HepG2 (cell line): ENCODE results near the gene ASGR1. TPM values are rescaled to one million over a fixed set of nuclear protein-coding genes. Genes with fewer than 3 reads are reported as not detected.

Experiments
- ATAC-seq: fragments of 200-7000 bp; cut with Tn5 transposase; 3 replicates; pipeline ENCODE4 v1.9.1; 2020; ENCODE audit warnings: mild to moderate bottlenecking, moderate library complexity
- BruUV-seq: library from RNA; stranded (reverse); fragments of 400-500 nt; replicated peaks from 2 replicates; lab custom pipeline; 2021; lab: Mats Ljungman, UMichigan
- CTCF ChIA-PET: fragments of 300-600 bp; formaldehyde crosslinking; extraction: SDS; loops from one replicate; lab custom pipeline; 2021; ENCODE audit warnings: low total read pairs, inconsistent platforms, low intra/inter-chr PET ratio; lab: Yijun Ruan, JAX
- POLR2A ChIA-PET: fragments of 350-600 bp; sonication (Branson Sonifier 250); formaldehyde crosslinking; loops from one replicate; lab custom pipeline; 2020; ENCODE audit warnings: antibody characterized with exemption, inconsistent platforms; lab: Yijun Ruan, JAX
- DNase-seq: peaks from one replicate; pipeline ENCODE4 v3.0.0-alpha.2; 2015; ENCODE audit warnings: low spot score
- FAIRE-seq: peaks from 3 replicates; lab custom pipeline; 2011; peaks lifted over from hg19 to GRCh38; lab: Jason Lieb, UNC
- H2AFZ ChIP-seq: one replicate; pipeline ENCODE4 v1.6.1; 2011; ENCODE audit warnings: low read length, inconsistent platforms
- H3K27ac ChIP-seq: fragments of 300-600 bp; 3 replicates; pipeline ENCODE4 v1.8.0; 2011; ENCODE audit warnings: mixed run types, mild to moderate bottlenecking, mixed read lengths, low read length, inconsistent platforms; ENCODE audit not compliant: insufficient read depth; ENCODE audit errors: extremely low read length
- H3K27me3 ChIP-seq, 2 experiments: fragments of 200-600 bp in 1 of 2; 2 replicates in 1 of 2; 3 replicates in 1 of 2; pipeline versions ENCODE4 v1.6.0 to v1.8.0; 2011; ENCODE audit warnings: low read length in 2 of 2, mild to moderate bottlenecking in 2 of 2, moderate library complexity in 2 of 2, inconsistent platforms in 1 of 2; ENCODE audit not compliant: insufficient read depth in 2 of 2, control insufficient read depth in 1 of 2
- H3K36me3 ChIP-seq, 2 experiments: fragments of 200-600 bp in 1 of 2; replicated peaks in 1 of 2; 2 replicates in 1 of 2; 3 replicates in 1 of 2; pipeline versions ENCODE4 v1.5.1 to v1.8.0; 2011; ENCODE audit warnings: low read length in 2 of 2, inconsistent platforms in 1 of 2; ENCODE audit not compliant: insufficient read depth in 2 of 2, control insufficient read depth in 1 of 2
- H3K4me1 ChIP-seq: 2 replicates; pipeline ENCODE4 v1.5.1; 2012; ENCODE audit warnings: low read length, inconsistent platforms; ENCODE audit not compliant: insufficient read depth
- H3K4me2 ChIP-seq: 2 replicates; pipeline ENCODE4 v1.6.0; 2011; ENCODE audit warnings: low read depth, low read length, inconsistent platforms
- H3K4me3 ChIP-seq, 3 experiments: fragments of 200-600 bp in 1 of 3; sonication (generic), shearing (Covaris generic) in 1 of 3; replicated peaks in 1 of 3; 2 replicates each; pipeline ENCODE4 v1.5.1; 2011 to 2016; ENCODE audit warnings: low read length in 3 of 3, inconsistent platforms in 2 of 3, low read depth in 2 of 3, mild to moderate bottlenecking in 2 of 3, control low read depth in 1 of 3, mixed read lengths in 1 of 3; ENCODE audit not compliant: insufficient read depth in 1 of 3
- H3K79me2 ChIP-seq: one replicate; pipeline ENCODE4 v1.6.1; 2011; ENCODE audit warnings: low read length, inconsistent platforms; ENCODE audit not compliant: insufficient read depth
- H3K9ac ChIP-seq: 2 replicates; pipeline ENCODE4 v1.6.0; 2011; ENCODE audit warnings: mild to moderate bottlenecking, low read depth, low read length, inconsistent platforms; ENCODE audit not compliant: insufficient read depth
- H3K9me3 ChIP-seq: 2 replicates; pipeline ENCODE4 v1.5.1; 2012; ENCODE audit warnings: mild to moderate bottlenecking, low read length
- H4K20me1 ChIP-seq: 2 replicates; pipeline ENCODE4 v1.6.0; 2011; ENCODE audit warnings: inconsistent platforms, mild to moderate bottlenecking, low read length, moderate library complexity; ENCODE audit not compliant: insufficient read depth
- AGO2 ChIP-seq: fragments of 200-400 bp; formaldehyde crosslinking; optimal IDR thresholded peaks from 2 replicates; pipeline ENCODE3; 2017; ENCODE audit warnings: mild to moderate bottlenecking, low read depth, low read length, moderate library complexity
- FOXA3 ChIP-seq: IDR thresholded peaks from 2 replicates; pipeline ENCODE4 v1.6.1; 2016; ENCODE audit warnings: missing genetic modification reagents, missing compliant biosample characterization
- JUN ChIP-seq: sonication (generic); formaldehyde crosslinking; IDR thresholded peaks from 2 replicates; pipeline ENCODE4 v1.4.0; 2020; ENCODE audit warnings: mild to moderate bottlenecking, missing genetic modification reagents
- WGBS: methylation state at CpG from one replicate; pipeline ENCODE4 v1.1.6; 2017; ENCODE audit warnings: low lambda C conversion rate; 5-methylcytosine and 5-hydroxymethylcytosine counted together
- in situ Hi-C: cut with HindIII; loops from 2 replicates; pipeline ENCODE4 v1.10.0; 2017; ENCODE audit warnings: low pct_unique_long_range_greater_than_20kb; ENCODE audit not compliant: extremely low pct_ligation_motif_present
- intact Hi-C: fragments of 100-400 bp; cut with micrococcal nuclease; formaldehyde crosslinking; loops from one replicate; pipeline ENCODE4 v1.10.0; 2022; ENCODE audit not compliant: unreplicated experiment
- polyA plus RNA-seq, 8 experiments: library from polyadenylated mRNA; depleted of rRNA in 3 of 8; stranded (reverse) in 7 of 8; unstranded in 1 of 8; fragments of >200 nt; fragmentation: Illumina TruSeq in 4 of 8; extraction: Trizol in 4 of 8; gene quantifications; 2 replicates each; pipeline versions ENCODE4 v1.2.1 to v1.2.3, GENCODE V29; 2011 to 2016; ENCODE audit warnings: low read depth in 4 of 8, missing spikeins in 1 of 8, mixed read lengths in 1 of 8; ENCODE audit not compliant: insufficient read depth in 1 of 8
- total RNA-seq, 5 experiments: library from RNA; depleted of rRNA; stranded (reverse); fragments of >200 nt; fragmentation: Illumina TruSeq; extraction: Trizol; gene quantifications; 2 replicates each; pipeline ENCODE4 v1.2.3, GENCODE V29; 2016; ENCODE audit warnings: low read depth in 1 of 5
- TF ChIP-seq, protein P1 (sequence below): sonication (generic); formaldehyde crosslinking; IDR thresholded peaks from 2 replicates; pipeline ENCODE4 v1.9.0; 2022; ENCODE audit warnings: missing genetic modification reagents, mild to moderate bottlenecking, borderline replicate concordance

ASGR1 gene
- total and polyA plus RNA-seq, 2 of the 13 experiments (the other 11 are each of a cell fraction or from before 2014, with no cell fraction given) = 353 to 796 TPM

DNA sequence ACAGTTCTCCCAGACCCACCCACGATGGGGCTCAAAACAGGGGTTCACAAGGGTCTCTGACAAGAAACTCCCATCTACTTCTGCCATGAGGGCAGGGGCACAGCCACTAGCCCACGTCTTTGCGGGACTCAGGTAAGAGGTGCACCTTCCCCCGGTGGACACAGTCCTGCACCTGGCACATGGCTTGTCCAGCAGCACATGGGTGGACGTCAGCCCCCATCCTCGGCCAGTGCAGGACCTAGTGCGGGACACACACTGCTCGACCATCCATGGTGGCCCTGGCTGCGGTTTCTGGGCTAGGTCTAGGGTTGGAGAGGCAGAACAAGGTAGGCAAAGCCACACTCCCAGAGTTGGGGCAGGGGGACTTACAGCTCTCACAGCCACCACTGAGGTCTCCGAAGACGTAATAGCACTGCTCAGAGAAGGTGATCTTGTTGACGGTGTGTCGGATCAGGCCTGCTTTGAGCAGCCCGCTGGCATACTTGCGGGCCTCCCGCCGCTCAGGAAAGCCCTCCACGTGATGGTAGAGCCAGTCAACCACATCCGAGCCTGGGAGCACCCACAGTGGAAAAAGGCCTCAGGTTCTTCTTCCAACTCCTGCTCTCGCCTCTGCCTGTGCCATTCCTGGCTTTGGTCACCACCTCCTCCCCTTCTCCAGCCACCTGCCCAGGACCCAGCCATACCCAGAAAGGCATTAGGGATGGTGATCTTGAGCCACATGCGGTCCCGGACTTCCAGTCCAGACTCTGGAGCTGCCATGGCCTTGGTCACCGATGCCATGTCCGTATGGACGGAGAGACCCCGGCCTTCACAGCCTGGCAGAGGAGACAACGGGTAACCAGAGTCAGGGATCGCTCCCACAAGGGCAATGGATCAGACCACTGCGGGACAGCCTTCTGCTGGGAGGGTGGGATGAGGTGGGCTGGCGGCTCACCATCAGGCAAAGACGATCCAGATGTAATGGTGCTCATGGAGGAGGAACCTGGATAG is 47.8 kb upstream of the ASGR1 start:
- H4K20me1 ChIP-seq = peaks cover 3% of the 10 kb centered on the region; the same call in 1 of the 2 replicates
- intact Hi-C loops = no loop called here
- H3K9ac ChIP-seq = no peak overlapping the region
- H3K4me1 ChIP-seq = peaks cover 16% of the 10 kb centered on the region
- no peaks in the 10 kb centered on the region for H3K27me3 ChIP-seq
- ATAC-seq (no peak), DNase-seq (no peak), FAIRE-seq (no peak)
- no peaks in the 10 kb centered on the region for H3K9me3 ChIP-seq
- CTCF ChIA-PET = no interaction called here
- WGBS = 98% methylated on average over 10 of the region's 31 CpGs
- in situ Hi-C loops = no loop called here
- H3K36me3 ChIP-seq = peaks cover 34 to 85% of the 10 kb centered on the region in 2 experiments; a peak in 4 of 5 replicates
- no TSS peak for BruUV-seq
- TF ChIP-seq FOXA3 (CRISPR knock-in tag) (no peak), JUN (no peak), AGO2 (peak; percentile 11)
- TF ChIP-seq, protein P1, sequence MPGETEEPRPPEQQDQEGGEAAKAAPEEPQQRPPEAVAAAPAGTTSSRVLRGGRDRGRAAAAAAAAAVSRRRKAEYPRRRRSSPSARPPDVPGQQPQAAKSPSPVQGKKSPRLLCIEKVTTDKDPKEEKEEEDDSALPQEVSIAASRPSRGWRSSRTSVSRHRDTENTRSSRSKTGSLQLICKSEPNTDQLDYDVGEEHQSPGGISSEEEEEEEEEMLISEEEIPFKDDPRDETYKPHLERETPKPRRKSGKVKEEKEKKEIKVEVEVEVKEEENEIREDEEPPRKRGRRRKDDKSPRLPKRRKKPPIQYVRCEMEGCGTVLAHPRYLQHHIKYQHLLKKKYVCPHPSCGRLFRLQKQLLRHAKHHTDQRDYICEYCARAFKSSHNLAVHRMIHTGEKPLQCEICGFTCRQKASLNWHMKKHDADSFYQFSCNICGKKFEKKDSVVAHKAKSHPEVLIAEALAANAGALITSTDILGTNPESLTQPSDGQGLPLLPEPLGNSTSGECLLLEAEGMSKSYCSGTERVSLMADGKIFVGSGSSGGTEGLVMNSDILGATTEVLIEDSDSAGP = 0 out of 2 replicates have a peak, but pooled peaks have one; percentile 20
- no peak overlapping the region for H3K4me2 ChIP-seq
- POLR2A ChIA-PET = interaction anchor here (0.6 kb wide), 1 partner anchor 48 kb away, joined by 3 read pairs; no protein-coding TSS in a partner anchor
- peaks cover 18% of the 10 kb centered on the region for H3K79me2 ChIP-seq
- H2AFZ ChIP-seq = no peak overlapping the region
- H3K4me3 ChIP-seq = no peak overlapping the region
- no peak overlapping the region for H3K27ac ChIP-seq
